ENCODE results near the gene SEMA5A. TPM values are rescaled to one million over a fixed set of nuclear protein-coding genes. Genes with fewer than 3 reads are reported as not detected.

Gene SEMA5A
- total and polyA plus RNA-seq, 7 donors, result 0.60 to 4.7 (median 2.8) TPM

GRCh38 chr5:9046756-9047481 is 499.0 kb downstream of the SEMA5A start:
- peaks cover 0 to 26% (median 13%) of the 10 kb centered on the region in 4 donors for H3K4me1 ChIP-seq
- no peaks in the 10 kb centered on the region for H3K36me3 ChIP-seq
- H3K27ac ChIP-seq, result peak overlapping the region in 1 of 4 donors; percentile 61
- no peaks in the 10 kb centered on the region for H3K27me3 ChIP-seq
- WGBS, 2 donors, result 78 to 86% methylated on average over 3 of the region's 3 CpGs
- TF ChIP-seq POLR2AphosphoS5 (IDR thresholded peaks at IDR 0.05) (no peak), EP300 (IDR thresholded peaks at IDR 0.05) (no peak), POLR2A (IDR thresholded peaks at IDR 0.05) (no peak), CTCF (IDR thresholded peaks at IDR 0.05) (no peak)
- no peak for DNase-seq
- no peak overlapping the region for H3K4me3 ChIP-seq
- intact Hi-C loops (cut with DNase I), result no loop called here
- no peaks in the 10 kb centered on the region for H3K9me3 ChIP-seq

- no peak overlapping the region for H3K27ac ChIP-seq
- DNase-seq, result no peak
- intact Hi-C loops (cut with DNase I), result no loop called here
- H3K4me1 ChIP-seq, result peaks cover 0 to 26% (median 13%) of the 10 kb centered on the region in 4 donors
- H3K9me3 ChIP-seq, result no peaks in the 10 kb centered on the region
- no peak overlapping the region for H3K4me3 ChIP-seq
- TF ChIP-seq EP300 (IDR thresholded peaks at IDR 0.05) (no peak), POLR2AphosphoS5 (IDR thresholded peaks at IDR 0.05) (no peak), CTCF (IDR thresholded peaks at IDR 0.05) (no peak), POLR2A (IDR thresholded peaks at IDR 0.05) (no peak)
- H3K36me3 ChIP-seq, result no peaks in the 10 kb centered on the region
- 82 to 86% methylated on average over 2 of the region's 2 CpGs for WGBS, 2 donors
- no peaks in the 10 kb centered on the region for H3K27me3 ChIP-seq
These were observed 499.9 kb downstream of the SEMA5A start for GRCh38 chr5:9045946-9046345.

- Histone ChIP-seq H3K27ac (no peak overlapping the region), H3K4me3 (no peak overlapping the region), H3K9me3 (no peaks in the 10 kb centered on the region), H3K27me3 (no peaks in the 10 kb centered on the region), H3K36me3 (no peaks in the 10 kb centered on the region), H3K4me1 (peaks cover 0 to 14% (median 5%) of the 10 kb centered on the region in 4 donors)
- intact Hi-C loops (cut with DNase I), result no loop called here
- no peak for DNase-seq
- WGBS, 2 donors, result 97% methylated on average over 1 of the region's 1 CpG
- TF ChIP-seq POLR2AphosphoS5 (IDR thresholded peaks at IDR 0.05), result no peak
- TF ChIP-seq EP300 (IDR thresholded peaks at IDR 0.05), result no peak
- TF ChIP-seq CTCF (IDR thresholded peaks at IDR 0.05), result no peak
- TF ChIP-seq POLR2A (IDR thresholded peaks at IDR 0.05), result no peak
These were observed 503.6 kb downstream of the SEMA5A start for GRCh38 chr5:9042241-9042640.

GRCh38 chr5:9040475-9040874 is 505.4 kb downstream of the SEMA5A start:
- H3K27ac ChIP-seq, result no peak overlapping the region
- no peak overlapping the region for H3K4me3 ChIP-seq
- 89% methylated on average over 2 of the region's 2 CpGs for WGBS, 2 donors
- intact Hi-C loops (cut with DNase I), result no loop called here
- no peaks in the 10 kb centered on the region for H3K9me3 ChIP-seq
- H3K36me3 ChIP-seq, result no peaks in the 10 kb centered on the region
- TF ChIP-seq CTCF (IDR thresholded peaks at IDR 0.05) (no peak), POLR2A (IDR thresholded peaks at IDR 0.05) (no peak), POLR2AphosphoS5 (IDR thresholded peaks at IDR 0.05) (no peak), EP300 (IDR thresholded peaks at IDR 0.05) (no peak)
- no peak for DNase-seq
- no peaks in the 10 kb centered on the region for H3K27me3 ChIP-seq
- H3K4me1 ChIP-seq, result no peaks in the 10 kb centered on the region

- 27 to 62% methylated on average over 3 of the region's 3 CpGs for WGBS, 2 donors
- no peak overlapping the region for H3K27ac ChIP-seq
These were observed 508.8 kb downstream of the SEMA5A start for GRCh38 chr5:9037048-9037447.

More at GRCh38 chr5:9037048-9037447, 508.8 kb downstream of the SEMA5A start:
- Histone ChIP-seq H3K9me3 (no peaks in the 10 kb centered on the region), H3K4me3 (no peak overlapping the region), H3K4me1 (no peaks in the 10 kb centered on the region), H3K36me3 (no peaks in the 10 kb centered on the region), H3K27me3 (no peaks in the 10 kb centered on the region)
- DNase-seq, result no peak
- intact Hi-C loops (cut with DNase I), result no loop called here
- TF ChIP-seq CTCF (IDR thresholded peaks at IDR 0.05), result no peak
- no peak for TF ChIP-seq POLR2AphosphoS5 (IDR thresholded peaks at IDR 0.05)
- TF ChIP-seq POLR2A (IDR thresholded peaks at IDR 0.05), result no peak
- no peak for TF ChIP-seq EP300 (IDR thresholded peaks at IDR 0.05)
